ENCODE data around the gene KIAA0232. TPM values are rescaled to one million over a fixed set of nuclear protein-coding genes. Genes with fewer than 3 reads are reported as not detected.

KIAA0232 gene
- total and polyA plus RNA-seq, 9 of the 15 experiments (the other 6 are each of a cell fraction or from before 2014, with no cell fraction given), result 3.5 to 17.4 (median 13.0) TPM

DNA sequence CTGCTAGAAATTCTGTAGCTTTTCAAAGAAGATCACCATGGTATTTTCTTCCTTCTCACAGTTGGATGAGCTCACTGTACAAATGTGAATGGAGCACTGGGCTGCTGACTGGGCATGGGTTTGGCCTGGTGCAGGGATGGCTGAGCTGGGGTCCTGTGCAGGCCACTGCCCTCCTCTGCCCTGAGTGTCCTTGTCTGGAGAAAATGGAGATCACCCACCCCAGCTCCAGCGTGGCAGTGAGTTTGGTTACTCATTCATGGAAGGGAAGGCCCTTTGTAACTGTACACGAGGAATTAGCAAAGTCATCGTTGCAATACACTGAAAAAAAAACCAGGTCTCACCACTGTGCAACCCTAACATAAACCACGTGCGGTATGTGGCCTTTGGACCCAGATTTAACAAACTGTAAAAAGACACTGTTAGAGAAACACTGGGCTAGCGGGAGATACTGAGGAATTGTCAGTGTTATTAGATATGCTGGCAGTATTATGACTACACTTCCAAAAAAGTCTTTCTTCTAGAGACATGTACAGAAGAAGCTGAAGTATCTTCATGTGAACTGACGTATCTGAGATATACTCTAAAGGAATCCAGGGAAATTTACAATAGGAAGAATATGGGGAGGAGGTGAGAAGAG lies 111.0 kb downstream of the KIAA0232 start (continued):
- TF ChIP-seq, protein P1, sequence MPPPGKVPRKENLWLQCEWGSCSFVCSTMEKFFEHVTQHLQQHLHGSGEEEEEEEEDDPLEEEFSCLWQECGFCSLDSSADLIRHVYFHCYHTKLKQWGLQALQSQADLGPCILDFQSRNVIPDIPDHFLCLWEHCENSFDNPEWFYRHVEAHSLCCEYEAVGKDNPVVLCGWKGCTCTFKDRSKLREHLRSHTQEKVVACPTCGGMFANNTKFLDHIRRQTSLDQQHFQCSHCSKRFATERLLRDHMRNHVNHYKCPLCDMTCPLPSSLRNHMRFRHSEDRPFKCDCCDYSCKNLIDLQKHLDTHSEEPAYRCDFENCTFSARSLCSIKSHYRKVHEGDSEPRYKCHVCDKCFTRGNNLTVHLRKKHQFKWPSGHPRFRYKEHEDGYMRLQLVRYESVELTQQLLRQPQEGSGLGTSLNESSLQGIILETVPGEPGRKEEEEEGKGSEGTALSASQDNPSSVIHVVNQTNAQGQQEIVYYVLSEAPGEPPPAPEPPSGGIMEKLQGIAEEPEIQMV (tag; conservative IDR thresholded peaks at IDR 0.05; ENCODE audit: low read depth), result 0 out of 2 replicates have a peak, but pooled peaks have one; percentile 29
- TF ChIP-seq RNF2 (IDR thresholded peaks at IDR 0.05) (peak; percentile 53; the same call in 1 of the 2 replicates), CEBPG (CRISPR knock-in tag; IDR thresholded peaks at IDR 0.05) (peak; percentile 71), CEBPG (tag; conservative IDR thresholded peaks at IDR 0.05 in 1 of 2, IDR thresholded peaks at IDR 0.05 in 1 of 2) (peak in 1 of 2 experiments; percentile 64; a peak in 2 of 4 replicates), KDM1A (IDR thresholded peaks at IDR 0.05) (peak; percentile 58 to 61), FOXJ2 (tag; IDR thresholded peaks at IDR 0.05) (0 out of 2 replicates have a peak, but pooled peaks have one; percentile 65), SMARCE1 (IDR thresholded peaks at IDR 0.05) (peak; percentile 44; the same call in 1 of the 2 replicates), ZNF583 (CRISPR knock-in tag; IDR thresholded peaks at IDR 0.05) (0 out of 2 replicates have a peak, but pooled peaks have one; percentile 62), HDAC8 (tag; IDR thresholded peaks at IDR 0.05) (peak; percentile 83; the same call in 1 of the 2 replicates), SMAD4 (CRISPR knock-in tag; conservative IDR thresholded peaks at IDR 0.05) (peak; percentile 73), HDAC1 (IDR thresholded peaks at IDR 0.05) (peak in 1 of 2 experiments; percentile 60; a peak in 1 of 4 replicates), HDAC2 (IDR thresholded peaks at IDR 0.05) (peak; percentile 69; the same call in 1 of the 2 replicates), ZBTB11 (CRISPR knock-in tag; IDR thresholded peaks at IDR 0.05) (peak in 1 of 3 experiments; percentile 34; a peak in 1 of 6 replicates), STAT5A (IDR thresholded peaks at IDR 0.05; ENCODE audit: borderline replicate concordance, low read length) (no peak), ZNF584 (CRISPR knock-in tag; IDR thresholded peaks at IDR 0.05; ENCODE audit: low read depth) (peak; percentile 56), ZFX (CRISPR knock-in tag; IDR thresholded peaks at IDR 0.05) (peak; percentile 74), NFATC3 (IDR thresholded peaks at IDR 0.05) (no peak), GATAD2B (IDR thresholded peaks at IDR 0.05; ENCODE audit: borderline replicate concordance) (0 out of 2 replicates have a peak, but pooled peaks have one; percentile 63), JUND (IDR thresholded peaks at IDR 0.05; ENCODE audit: borderline replicate concordance, low read depth, low read length) (peak; percentile 13; the same call in 1 of the 2 replicates), JUND (tag; IDR thresholded peaks at IDR 0.05; ENCODE audit: borderline replicate concordance, low read depth, low read length) (peak; percentile 82; the same call in 2 of the 3 replicates)
- TF ChIP-seq, protein P2, sequence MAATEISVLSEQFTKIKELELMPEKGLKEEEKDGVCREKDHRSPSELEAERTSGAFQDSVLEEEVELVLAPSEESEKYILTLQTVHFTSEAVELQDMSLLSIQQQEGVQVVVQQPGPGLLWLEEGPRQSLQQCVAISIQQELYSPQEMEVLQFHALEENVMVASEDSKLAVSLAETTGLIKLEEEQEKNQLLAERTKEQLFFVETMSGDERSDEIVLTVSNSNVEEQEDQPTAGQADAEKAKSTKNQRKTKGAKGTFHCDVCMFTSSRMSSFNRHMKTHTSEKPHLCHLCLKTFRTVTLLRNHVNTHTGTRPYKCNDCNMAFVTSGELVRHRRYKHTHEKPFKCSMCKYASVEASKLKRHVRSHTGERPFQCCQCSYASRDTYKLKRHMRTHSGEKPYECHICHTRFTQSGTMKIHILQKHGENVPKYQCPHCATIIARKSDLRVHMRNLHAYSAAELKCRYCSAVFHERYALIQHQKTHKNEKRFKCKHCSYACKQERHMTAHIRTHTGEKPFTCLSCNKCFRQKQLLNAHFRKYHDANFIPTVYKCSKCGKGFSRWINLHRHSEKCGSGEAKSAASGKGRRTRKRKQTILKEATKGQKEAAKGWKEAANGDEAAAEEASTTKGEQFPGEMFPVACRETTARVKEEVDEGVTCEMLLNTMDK (IDR thresholded peaks at IDR 0.05; ENCODE audit: borderline replicate concordance, insufficient read depth, low read depth, low read length, poor library complexity, severe bottlenecking), result no peak

All from K562 (cell line).